ENCODE results near the gene BRF1.

DNA sequence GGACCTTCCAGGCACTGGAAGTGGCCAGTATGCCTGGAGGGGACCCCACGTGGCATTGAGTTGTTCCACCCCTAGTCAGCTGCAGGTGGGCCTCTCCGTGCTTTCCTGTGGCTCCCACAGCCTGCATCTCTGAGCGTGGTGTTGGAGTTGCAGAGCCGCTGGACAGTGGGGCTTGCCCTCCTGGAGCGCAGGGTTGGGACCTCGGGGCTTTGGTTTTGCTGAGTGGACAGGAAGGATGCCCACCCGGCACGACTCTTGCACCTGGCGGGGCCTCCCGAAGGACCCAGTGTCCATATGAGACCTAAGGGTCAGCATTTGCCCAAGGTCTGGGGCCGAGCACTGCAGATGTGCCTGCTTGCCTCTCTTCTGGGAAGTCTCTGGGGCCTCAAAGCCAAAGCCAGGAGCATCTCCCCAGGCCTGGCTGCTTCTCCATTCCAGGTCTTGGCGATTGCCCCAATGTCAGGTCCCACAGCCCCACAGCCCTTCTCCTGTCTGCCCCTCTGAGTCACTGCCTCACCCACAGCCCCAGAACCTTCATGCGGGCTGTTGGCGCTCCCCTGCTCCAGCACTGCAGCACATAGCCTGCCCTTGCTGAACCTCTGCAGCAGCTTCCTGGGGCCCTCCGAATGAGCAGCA is 15.3 kb upstream of the BRF1 start:
- TF ChIP-seq CREB1 (IDR thresholded peaks at IDR 0.05) = no peak
- TF ChIP-seq CREB1 (CRISPR knock-in tag; IDR thresholded peaks at IDR 0.05) = no peak
- TF ChIP-seq, protein P1, sequence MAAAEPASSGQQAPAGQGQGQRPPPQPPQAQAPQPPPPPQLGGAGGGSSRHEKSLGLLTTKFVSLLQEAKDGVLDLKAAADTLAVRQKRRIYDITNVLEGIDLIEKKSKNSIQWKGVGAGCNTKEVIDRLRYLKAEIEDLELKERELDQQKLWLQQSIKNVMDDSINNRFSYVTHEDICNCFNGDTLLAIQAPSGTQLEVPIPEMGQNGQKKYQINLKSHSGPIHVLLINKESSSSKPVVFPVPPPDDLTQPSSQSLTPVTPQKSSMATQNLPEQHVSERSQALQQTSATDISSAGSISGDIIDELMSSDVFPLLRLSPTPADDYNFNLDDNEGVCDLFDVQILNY (CRISPR knock-in tag; conservative IDR thresholded peaks at IDR 0.05) = no peak
- no peak for TF ChIP-seq POLR2A (IDR thresholded peaks at IDR 0.05; ENCODE audit: insufficient read depth in 1 of 2, low read depth in 2 of 2, low read length in 2 of 2)
- TF ChIP-seq RFX5 (IDR thresholded peaks at IDR 0.05; ENCODE audit: low read depth, low read length) = no peak
- no peak for TF ChIP-seq TEAD3 (CRISPR knock-in tag; optimal IDR thresholded peaks at IDR 0.05; ENCODE audit: borderline replicate concordance)
- TF ChIP-seq CAMTA2 (CRISPR knock-in tag; IDR thresholded peaks at IDR 0.05; ENCODE audit: borderline replicate concordance) = no peak

All from HepG2 (cell line).